Transverse colon (tissue), 3 donors: ENCODE data around the gene SRL.

ENCODE experiments used
- EP300 ChIP-seq: sonication (generic); formaldehyde crosslinking; IDR thresholded peaks from one replicate; pipeline ENCODE4 v1.6.1; 2017; ENCODE audit warnings: antibody characterized with exemption, low read depth
- POLR2A ChIP-seq: fragments of 450-650 bp; IDR thresholded peaks from one replicate; pipeline ENCODE4 v1.6.1; 2016; ENCODE audit warnings: antibody characterized with exemption, mild to moderate bottlenecking, moderate library complexity
- TF ChIP-seq, protein P1 (sequence below), 5 experiments: fragments of 200-600 bp in 3 of 5; fragments of 450-650 bp in 2 of 5; sonication (generic) in 3 of 5; IDR thresholded peaks; 1 replicate in 2 of 5; 2 replicates in 3 of 5; pipeline ENCODE4 v1.5.1; 2016 to 2017; ENCODE audit warnings: antibody characterized with exemption in 5 of 5, inconsistent platforms in 3 of 5, mild to moderate bottlenecking in 2 of 5, moderate library complexity in 1 of 5

DNA sequence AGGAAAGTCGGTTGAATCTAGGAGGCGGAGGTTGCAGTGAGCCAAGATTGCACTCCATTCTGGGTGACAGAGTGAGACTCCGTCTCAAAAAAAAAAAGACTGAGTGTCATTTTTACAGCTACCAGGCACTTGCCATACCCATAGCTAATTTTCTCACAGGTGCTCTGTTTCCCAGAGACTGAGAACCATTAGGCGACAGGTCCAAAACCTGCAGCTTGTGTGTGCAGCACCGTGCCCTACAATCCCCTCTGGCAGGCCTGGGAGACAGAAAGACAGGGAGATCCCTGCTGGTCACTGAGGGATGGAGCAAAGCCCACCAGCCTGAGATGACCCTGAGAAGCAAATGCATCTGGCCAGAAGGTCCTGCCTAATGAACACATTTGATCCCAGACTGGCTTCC is 28.2 kb upstream of the SRL start:
- TF ChIP-seq, protein P1, sequence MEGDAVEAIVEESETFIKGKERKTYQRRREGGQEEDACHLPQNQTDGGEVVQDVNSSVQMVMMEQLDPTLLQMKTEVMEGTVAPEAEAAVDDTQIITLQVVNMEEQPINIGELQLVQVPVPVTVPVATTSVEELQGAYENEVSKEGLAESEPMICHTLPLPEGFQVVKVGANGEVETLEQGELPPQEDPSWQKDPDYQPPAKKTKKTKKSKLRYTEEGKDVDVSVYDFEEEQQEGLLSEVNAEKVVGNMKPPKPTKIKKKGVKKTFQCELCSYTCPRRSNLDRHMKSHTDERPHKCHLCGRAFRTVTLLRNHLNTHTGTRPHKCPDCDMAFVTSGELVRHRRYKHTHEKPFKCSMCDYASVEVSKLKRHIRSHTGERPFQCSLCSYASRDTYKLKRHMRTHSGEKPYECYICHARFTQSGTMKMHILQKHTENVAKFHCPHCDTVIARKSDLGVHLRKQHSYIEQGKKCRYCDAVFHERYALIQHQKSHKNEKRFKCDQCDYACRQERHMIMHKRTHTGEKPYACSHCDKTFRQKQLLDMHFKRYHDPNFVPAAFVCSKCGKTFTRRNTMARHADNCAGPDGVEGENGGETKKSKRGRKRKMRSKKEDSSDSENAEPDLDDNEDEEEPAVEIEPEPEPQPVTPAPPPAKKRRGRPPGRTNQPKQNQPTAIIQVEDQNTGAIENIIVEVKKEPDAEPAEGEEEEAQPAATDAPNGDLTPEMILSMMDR (IDR thresholded peaks at IDR 0.05) = no peak
- TF ChIP-seq EP300 (no peak), POLR2A (no peak)
